HL-60 (cell line): Measurements from ENCODE around the gene RAP1A.

Experiments used
- CTCF ChIP-seq: IDR thresholded peaks from one replicate; pipeline ENCODE4 v1.5.1; 2011; ENCODE audit warnings: low read length, control low read depth, inconsistent platforms; ENCODE audit not compliant: insufficient read depth
- GABPA ChIP-seq: IDR thresholded peaks from 2 replicates; pipeline ENCODE4 v1.6.1; 2012; ENCODE audit warnings: low read depth
- SPI1 ChIP-seq: IDR thresholded peaks from 2 replicates; pipeline ENCODE4 v1.6.1; 2012; ENCODE audit warnings: low read depth, mild to moderate bottlenecking, borderline replicate concordance

DNA sequence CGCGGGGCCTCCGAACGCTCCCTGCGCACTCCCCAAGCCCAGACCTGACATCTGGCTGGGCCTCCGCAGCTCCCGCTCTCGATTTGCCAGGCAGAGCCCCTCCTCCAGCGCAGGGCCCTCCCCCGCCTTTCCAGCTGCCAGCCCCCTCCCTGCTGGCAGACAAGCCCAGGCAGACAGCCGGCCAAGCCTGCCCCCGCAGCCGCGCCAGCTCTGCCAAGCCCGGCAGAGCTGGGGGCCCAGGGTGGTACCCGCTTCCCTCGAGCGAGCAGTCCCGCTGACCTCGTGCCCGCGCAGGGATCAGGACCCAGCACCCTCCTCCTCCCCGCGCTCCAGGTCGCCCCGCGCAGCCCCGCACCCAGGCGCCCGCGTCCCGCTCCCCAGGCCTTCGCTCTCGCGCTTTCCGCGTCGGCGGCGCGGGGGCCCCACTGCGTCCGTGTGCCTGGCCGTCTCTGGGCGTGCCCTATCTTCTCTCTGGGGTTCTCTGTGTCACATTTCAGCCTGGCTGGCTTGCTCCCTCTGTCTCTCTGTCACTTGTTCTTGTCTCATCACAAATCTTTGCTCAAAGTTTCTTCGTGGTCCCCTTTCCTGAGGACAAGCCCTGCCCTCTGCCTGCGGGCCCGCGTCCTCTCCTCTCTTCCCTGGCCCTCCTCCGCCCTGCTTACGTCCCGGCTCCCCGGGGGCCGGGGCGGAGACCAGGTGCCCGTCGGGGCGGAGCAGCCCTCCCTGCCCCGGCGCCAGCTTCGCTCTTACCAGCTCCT is 119.0 kb downstream of the RAP1A start:
- TF ChIP-seq SPI1, result no peak
- TF ChIP-seq CTCF, result no peak
- TF ChIP-seq GABPA, result no peak
